PC-3 (cell line): Measurements from ENCODE around the gene ANKRD11.

Experiments used
- EZH2phosphoT487 ChIP-seq: fragments of 300-600 bp; sonication (generic); IDR thresholded peaks from 2 replicates; pipeline ENCODE4 v1.6.1; 2018; ENCODE audit warnings: mild to moderate bottlenecking, antibody characterized with exemption, low read length, borderline replicate concordance
- TF ChIP-seq, protein P1 (sequence below): fragments of 300-600 bp; sonication (generic); conservative IDR thresholded peaks from 2 replicates; pipeline ENCODE4 v1.5.1; 2017; ENCODE audit warnings: antibody characterized with exemption, low read depth, mild to moderate bottlenecking, low read length

DNA sequence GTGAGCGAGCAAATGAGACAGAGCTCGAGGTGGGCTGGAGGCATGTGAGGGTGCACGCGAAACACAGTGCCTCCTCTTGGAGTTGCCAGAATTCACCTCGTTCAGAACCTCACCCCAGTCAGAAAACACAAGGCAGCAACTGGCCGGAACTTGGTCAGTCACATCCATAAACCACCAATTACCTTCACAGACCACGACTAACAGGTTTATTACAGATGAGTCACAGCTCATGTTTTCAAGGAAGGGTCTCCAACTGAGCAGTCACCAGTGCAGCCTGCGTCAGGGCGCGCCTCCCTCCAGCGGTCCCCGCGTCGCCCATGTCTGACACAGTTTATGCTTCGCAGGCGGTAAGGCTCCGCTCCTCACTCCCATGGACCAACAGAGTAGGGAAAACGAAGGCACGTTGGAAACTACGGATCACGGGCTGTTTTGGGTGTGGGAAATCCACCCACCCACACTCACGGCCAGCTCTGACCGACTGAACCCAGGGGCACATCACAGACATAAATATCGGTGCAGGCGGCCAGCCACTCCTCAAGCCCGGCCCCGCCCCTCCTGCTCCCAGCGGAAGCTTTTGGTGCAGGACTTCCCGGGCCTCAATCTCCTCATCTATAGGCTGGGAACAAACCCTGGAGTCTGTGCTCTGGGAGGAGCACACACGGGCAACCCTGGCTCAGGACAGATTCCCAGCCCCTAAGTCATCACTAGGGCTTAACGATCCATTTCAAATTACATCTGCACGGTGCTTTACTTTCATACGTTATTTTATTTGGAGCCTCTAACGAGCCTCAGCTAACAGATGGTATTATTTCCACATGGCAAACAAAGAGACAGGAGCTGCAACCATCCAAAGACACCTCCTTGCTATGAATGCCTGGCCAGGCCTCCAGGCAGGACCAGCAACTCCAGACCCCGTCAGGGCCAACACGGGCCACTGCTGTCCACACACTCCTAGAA is 146.6 kb downstream of the ANKRD11 start:
- TF ChIP-seq EZH2phosphoT487, result no peak
- TF ChIP-seq, protein P1, sequence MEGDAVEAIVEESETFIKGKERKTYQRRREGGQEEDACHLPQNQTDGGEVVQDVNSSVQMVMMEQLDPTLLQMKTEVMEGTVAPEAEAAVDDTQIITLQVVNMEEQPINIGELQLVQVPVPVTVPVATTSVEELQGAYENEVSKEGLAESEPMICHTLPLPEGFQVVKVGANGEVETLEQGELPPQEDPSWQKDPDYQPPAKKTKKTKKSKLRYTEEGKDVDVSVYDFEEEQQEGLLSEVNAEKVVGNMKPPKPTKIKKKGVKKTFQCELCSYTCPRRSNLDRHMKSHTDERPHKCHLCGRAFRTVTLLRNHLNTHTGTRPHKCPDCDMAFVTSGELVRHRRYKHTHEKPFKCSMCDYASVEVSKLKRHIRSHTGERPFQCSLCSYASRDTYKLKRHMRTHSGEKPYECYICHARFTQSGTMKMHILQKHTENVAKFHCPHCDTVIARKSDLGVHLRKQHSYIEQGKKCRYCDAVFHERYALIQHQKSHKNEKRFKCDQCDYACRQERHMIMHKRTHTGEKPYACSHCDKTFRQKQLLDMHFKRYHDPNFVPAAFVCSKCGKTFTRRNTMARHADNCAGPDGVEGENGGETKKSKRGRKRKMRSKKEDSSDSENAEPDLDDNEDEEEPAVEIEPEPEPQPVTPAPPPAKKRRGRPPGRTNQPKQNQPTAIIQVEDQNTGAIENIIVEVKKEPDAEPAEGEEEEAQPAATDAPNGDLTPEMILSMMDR, result peak; percentile 43
